HepG2 (cell line): ENCODE data around the gene THY1. TPM values are rescaled to one million over a fixed set of nuclear protein-coding genes. Genes with fewer than 3 reads are reported as not detected.

ENCODE experiments used
- ATAC-seq: fragments of 200-7000 bp; cut with Tn5 transposase; 3 replicates; pipeline ENCODE4 v1.9.1; 2020; ENCODE audit warnings: mild to moderate bottlenecking, moderate library complexity
- BruUV-seq: library from RNA; stranded (reverse); fragments of 400-500 nt; replicated peaks from 2 replicates; lab custom pipeline; 2021; lab: Mats Ljungman, UMichigan
- CTCF ChIA-PET: fragments of 300-600 bp; formaldehyde crosslinking; extraction: SDS; loops from one replicate; lab custom pipeline; 2021; ENCODE audit warnings: low total read pairs, inconsistent platforms, low intra/inter-chr PET ratio; lab: Yijun Ruan, JAX
- POLR2A ChIA-PET: fragments of 350-600 bp; sonication (Branson Sonifier 250); formaldehyde crosslinking; loops from one replicate; lab custom pipeline; 2020; ENCODE audit warnings: antibody characterized with exemption, inconsistent platforms; lab: Yijun Ruan, JAX
- DNase-seq: peaks from one replicate; pipeline ENCODE4 v3.0.0-alpha.2; 2015; ENCODE audit warnings: low spot score
- FAIRE-seq: peaks from 3 replicates; lab custom pipeline; 2011; peaks lifted over from hg19 to GRCh38; lab: Jason Lieb, UNC
- H2AFZ ChIP-seq: one replicate; pipeline ENCODE4 v1.6.1; 2011; ENCODE audit warnings: low read length, inconsistent platforms
- H3K27ac ChIP-seq: fragments of 300-600 bp; 3 replicates; pipeline ENCODE4 v1.8.0; 2011; ENCODE audit warnings: mixed run types, mild to moderate bottlenecking, mixed read lengths, low read length, inconsistent platforms; ENCODE audit not compliant: insufficient read depth; ENCODE audit errors: extremely low read length
- H3K27me3 ChIP-seq, 2 experiments: fragments of 200-600 bp in 1 of 2; 2 replicates in 1 of 2; 3 replicates in 1 of 2; pipeline versions ENCODE4 v1.6.0 to v1.8.0; 2011; ENCODE audit warnings: low read length in 2 of 2, mild to moderate bottlenecking in 2 of 2, moderate library complexity in 2 of 2, inconsistent platforms in 1 of 2; ENCODE audit not compliant: insufficient read depth in 2 of 2, control insufficient read depth in 1 of 2
- H3K36me3 ChIP-seq, 2 experiments: fragments of 200-600 bp in 1 of 2; replicated peaks in 1 of 2; 2 replicates in 1 of 2; 3 replicates in 1 of 2; pipeline versions ENCODE4 v1.5.1 to v1.8.0; 2011; ENCODE audit warnings: low read length in 2 of 2, inconsistent platforms in 1 of 2; ENCODE audit not compliant: insufficient read depth in 2 of 2, control insufficient read depth in 1 of 2
- H3K4me1 ChIP-seq: 2 replicates; pipeline ENCODE4 v1.5.1; 2012; ENCODE audit warnings: low read length, inconsistent platforms; ENCODE audit not compliant: insufficient read depth
- H3K4me2 ChIP-seq: 2 replicates; pipeline ENCODE4 v1.6.0; 2011; ENCODE audit warnings: low read depth, low read length, inconsistent platforms
- H3K4me3 ChIP-seq, 3 experiments: fragments of 200-600 bp in 1 of 3; sonication (generic), shearing (Covaris generic) in 1 of 3; replicated peaks in 1 of 3; 2 replicates each; pipeline ENCODE4 v1.5.1; 2011 to 2016; ENCODE audit warnings: low read length in 3 of 3, inconsistent platforms in 2 of 3, low read depth in 2 of 3, mild to moderate bottlenecking in 2 of 3, control low read depth in 1 of 3, mixed read lengths in 1 of 3; ENCODE audit not compliant: insufficient read depth in 1 of 3
- H3K79me2 ChIP-seq: one replicate; pipeline ENCODE4 v1.6.1; 2011; ENCODE audit warnings: low read length, inconsistent platforms; ENCODE audit not compliant: insufficient read depth
- H3K9ac ChIP-seq: 2 replicates; pipeline ENCODE4 v1.6.0; 2011; ENCODE audit warnings: mild to moderate bottlenecking, low read depth, low read length, inconsistent platforms; ENCODE audit not compliant: insufficient read depth
- H3K9me3 ChIP-seq: 2 replicates; pipeline ENCODE4 v1.5.1; 2012; ENCODE audit warnings: mild to moderate bottlenecking, low read length
- H4K20me1 ChIP-seq: 2 replicates; pipeline ENCODE4 v1.6.0; 2011; ENCODE audit warnings: inconsistent platforms, mild to moderate bottlenecking, low read length, moderate library complexity; ENCODE audit not compliant: insufficient read depth
- CEBPB ChIP-seq: IDR thresholded peaks from 2 replicates; pipeline ENCODE4 v1.6.1; 2011; ENCODE audit warnings: low read depth, low read length, improper control_type of control experiment, borderline replicate concordance
- CREM ChIP-seq, 2 experiments: sonication (generic) in 1 of 2; formaldehyde crosslinking in 1 of 2; IDR thresholded peaks; 2 replicates each; pipeline versions ENCODE4 v1.4.0 to v1.6.1; 2016 to 2020; ENCODE audit warnings: antibody characterized with exemption in 1 of 2, mild to moderate bottlenecking in 1 of 2, missing genetic modification reagents in 1 of 2
- DPF2 ChIP-seq: sonication (generic); formaldehyde crosslinking; IDR thresholded peaks from 2 replicates; pipeline ENCODE4 v1.4.0; 2020; ENCODE audit warnings: mild to moderate bottlenecking, low read depth, missing genetic modification reagents, borderline replicate concordance
- KDM5B ChIP-seq: sonication (generic); formaldehyde crosslinking; IDR thresholded peaks from 2 replicates; pipeline ENCODE4 v1.4.0; 2020; ENCODE audit warnings: missing genetic modification reagents, mild to moderate bottlenecking, borderline replicate concordance
- NFYB ChIP-seq: sonication (generic); formaldehyde crosslinking; IDR thresholded peaks from 2 replicates; pipeline ENCODE4 v1.4.0; 2020; ENCODE audit warnings: missing genetic modification reagents
- NFYC ChIP-seq: IDR thresholded peaks from 2 replicates; pipeline ENCODE4 v1.6.1; 2016; ENCODE audit warnings: missing genetic modification reagents, missing compliant biosample characterization
- NR2F2 ChIP-seq: IDR thresholded peaks from 2 replicates; pipeline ENCODE4 v1.6.1; 2012; ENCODE audit warnings: low read depth, inconsistent platforms, borderline replicate concordance
- NRL ChIP-seq: sonication (generic); formaldehyde crosslinking; IDR thresholded peaks from 2 replicates; pipeline ENCODE4 v1.5.0; 2020; ENCODE audit warnings: missing genetic modification reagents, mild to moderate bottlenecking, moderate library complexity, borderline replicate concordance
- POGZ ChIP-seq: sonication (generic); formaldehyde crosslinking; IDR thresholded peaks from 2 replicates; pipeline ENCODE4 v1.4.0; 2020; ENCODE audit warnings: mild to moderate bottlenecking, missing genetic modification reagents
- SPEN ChIP-seq: sonication (generic); formaldehyde crosslinking; IDR thresholded peaks from 2 replicates; pipeline ENCODE4 v1.5.1; 2020; ENCODE audit warnings: low read depth, mild to moderate bottlenecking, missing genetic modification reagents
- ZFP36L1 ChIP-seq: sonication (generic); formaldehyde crosslinking; IDR thresholded peaks from 2 replicates; pipeline ENCODE4 v1.8.0; 2022; ENCODE audit warnings: mild to moderate bottlenecking, missing genetic modification reagents, moderate library complexity
- ZNF101 ChIP-seq: sonication (generic); formaldehyde crosslinking; IDR thresholded peaks from 2 replicates; pipeline ENCODE4 v1.4.0; 2020; ENCODE audit warnings: mild to moderate bottlenecking, low read depth, missing genetic modification reagents, borderline replicate concordance
- ZNF281 ChIP-seq: sonication (generic); formaldehyde crosslinking; IDR thresholded peaks from 2 replicates; pipeline ENCODE4 v1.4.0; 2020; ENCODE audit warnings: missing genetic modification reagents, borderline replicate concordance
- WGBS: methylation state at CpG from one replicate; pipeline ENCODE4 v1.1.6; 2017; ENCODE audit warnings: low lambda C conversion rate; 5-methylcytosine and 5-hydroxymethylcytosine counted together
- in situ Hi-C: cut with HindIII; loops from 2 replicates; pipeline ENCODE4 v1.10.0; 2017; ENCODE audit warnings: low pct_unique_long_range_greater_than_20kb; ENCODE audit not compliant: extremely low pct_ligation_motif_present
- intact Hi-C: fragments of 100-400 bp; cut with micrococcal nuclease; formaldehyde crosslinking; loops from one replicate; pipeline ENCODE4 v1.10.0; 2022; ENCODE audit not compliant: unreplicated experiment
- polyA plus RNA-seq, 8 experiments: library from polyadenylated mRNA; depleted of rRNA in 3 of 8; stranded (reverse) in 7 of 8; unstranded in 1 of 8; fragments of >200 nt; fragmentation: Illumina TruSeq in 4 of 8; extraction: Trizol in 4 of 8; gene quantifications; 2 replicates each; pipeline versions ENCODE4 v1.2.1 to v1.2.3, GENCODE V29; 2011 to 2016; ENCODE audit warnings: low read depth in 4 of 8, missing spikeins in 1 of 8, mixed read lengths in 1 of 8; ENCODE audit not compliant: insufficient read depth in 1 of 8
- total RNA-seq, 5 experiments: library from RNA; depleted of rRNA; stranded (reverse); fragments of >200 nt; fragmentation: Illumina TruSeq; extraction: Trizol; gene quantifications; 2 replicates each; pipeline ENCODE4 v1.2.3, GENCODE V29; 2016; ENCODE audit warnings: low read depth in 1 of 5
- TF ChIP-seq, protein P1 (sequence below): sonication (generic); formaldehyde crosslinking; IDR thresholded peaks from 2 replicates; pipeline ENCODE4 v1.4.0; 2020; ENCODE audit warnings: missing genetic modification reagents, low read depth, mild to moderate bottlenecking, borderline replicate concordance
- TF ChIP-seq, protein P2 (sequence below): sonication (generic); formaldehyde crosslinking; IDR thresholded peaks from 2 replicates; pipeline ENCODE4 v1.4.0; 2020; ENCODE audit warnings: low read depth, mild to moderate bottlenecking, missing genetic modification reagents

Gene THY1
- total and polyA plus RNA-seq, 2 of the 13 experiments (the other 11 are each of a cell fraction or from before 2014, with no cell fraction given): not detected

- peaks cover 100% of the 10 kb centered on the region for H3K4me1 ChIP-seq
- peak overlapping the region; percentile 68 for H3K27ac ChIP-seq
- no peaks in the 10 kb centered on the region for H3K36me3 ChIP-seq
- no peaks in the 10 kb centered on the region for H3K27me3 ChIP-seq
- BruUV-seq: TSS peak; percentile 27
- H2AFZ ChIP-seq: no peak overlapping the region
- in situ Hi-C loops (loop anchor here (5.0 kb wide), 1 partner anchor 97 kb away; no protein-coding TSS in a partner anchor), intact Hi-C loops (loop anchor here (2.0 kb wide), 1 partner anchor 171 kb away; no protein-coding TSS in a partner anchor)
- peak overlapping the region; percentile 30 to 65 (median 32); a peak in 4 of 6 replicates for H3K4me3 ChIP-seq
- H3K4me2 ChIP-seq: peak overlapping the region; percentile 83
- CTCF ChIA-PET: no interaction called here
- no peaks in the 10 kb centered on the region for H4K20me1 ChIP-seq
- WGBS: 43% methylated on average over 5 of the region's 14 CpGs
- POLR2A ChIA-PET: interaction anchor here (0.8 to 4.4 kb wide), 17 partner anchors 8 to 803 kb away, joined by 3 to 22 read pairs (median 5); partner anchors contain the start of genes ARCN1, C1QTNF5, CBL and HMBS
- H3K9ac ChIP-seq: peak overlapping the region; percentile 64
- no peaks in the 10 kb centered on the region for H3K9me3 ChIP-seq
- peaks cover 29% of the 10 kb centered on the region for H3K79me2 ChIP-seq
- FAIRE-seq (peak; percentile 42), ATAC-seq (no peak), DNase-seq (peak; percentile 58)
- TF ChIP-seq ZNF101 (CRISPR knock-in tag): no peak
- peak; percentile 31; the same call in 1 of the 2 replicates for TF ChIP-seq ZNF281
- TF ChIP-seq NFYB (CRISPR knock-in tag): peak; percentile 55; the same call in 1 of the 2 replicates
- TF ChIP-seq, protein P1, sequence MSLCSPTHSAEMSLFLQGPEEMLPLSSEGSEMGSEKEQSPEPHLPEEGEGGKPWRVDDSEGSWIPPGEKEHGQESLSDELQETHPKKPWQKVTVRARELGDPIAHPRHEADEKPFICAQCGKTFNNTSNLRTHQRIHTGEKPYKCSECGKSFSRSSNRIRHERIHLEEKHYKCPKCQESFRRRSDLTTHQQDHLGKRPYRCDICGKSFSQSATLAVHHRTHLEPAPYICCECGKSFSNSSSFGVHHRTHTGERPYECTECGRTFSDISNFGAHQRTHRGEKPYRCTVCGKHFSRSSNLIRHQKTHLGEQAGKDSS (CRISPR knock-in tag): no peak
- TF ChIP-seq NR2F2: 0 out of 2 replicates have a peak, but pooled peaks have one; percentile 1
- 0 out of 2 replicates have a peak, but pooled peaks have one; percentile 3 for TF ChIP-seq KDM5B (CRISPR knock-in tag)
- TF ChIP-seq, protein P2, sequence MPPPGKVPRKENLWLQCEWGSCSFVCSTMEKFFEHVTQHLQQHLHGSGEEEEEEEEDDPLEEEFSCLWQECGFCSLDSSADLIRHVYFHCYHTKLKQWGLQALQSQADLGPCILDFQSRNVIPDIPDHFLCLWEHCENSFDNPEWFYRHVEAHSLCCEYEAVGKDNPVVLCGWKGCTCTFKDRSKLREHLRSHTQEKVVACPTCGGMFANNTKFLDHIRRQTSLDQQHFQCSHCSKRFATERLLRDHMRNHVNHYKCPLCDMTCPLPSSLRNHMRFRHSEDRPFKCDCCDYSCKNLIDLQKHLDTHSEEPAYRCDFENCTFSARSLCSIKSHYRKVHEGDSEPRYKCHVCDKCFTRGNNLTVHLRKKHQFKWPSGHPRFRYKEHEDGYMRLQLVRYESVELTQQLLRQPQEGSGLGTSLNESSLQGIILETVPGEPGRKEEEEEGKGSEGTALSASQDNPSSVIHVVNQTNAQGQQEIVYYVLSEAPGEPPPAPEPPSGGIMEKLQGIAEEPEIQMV (CRISPR knock-in tag): 0 out of 2 replicates have a peak, but pooled peaks have one; percentile 30
- 0 out of 2 replicates have a peak, but pooled peaks have one; percentile 22 for TF ChIP-seq NFYC (CRISPR knock-in tag)
- no peak for TF ChIP-seq POGZ (CRISPR knock-in tag)
- peak; percentile 16; the same call in 1 of the 2 replicates for TF ChIP-seq CREM (IDR thresholded peaks at IDR 0.05)
- no peak for TF ChIP-seq CREM (CRISPR knock-in tag; IDR thresholded peaks at IDR 0.05)
- TF ChIP-seq DPF2: no peak
- no peak for TF ChIP-seq CEBPB
- TF ChIP-seq ZFP36L1 (CRISPR knock-in tag): 0 out of 2 replicates have a peak, but pooled peaks have one; percentile 29
- TF ChIP-seq SPEN (CRISPR knock-in tag): 0 out of 2 replicates have a peak, but pooled peaks have one; percentile 21
- TF ChIP-seq NRL: 0 out of 2 replicates have a peak, but pooled peaks have one; percentile 42
These were observed 47.4 kb downstream of the THY1 start for GRCh38 chr11:119375337-119376196.
